ENCODE measurements around the gene CDKN2AIPNL.
"Not testable (repeated sequence)": the region's sequence is repeated elsewhere in the genome, so short reads cannot be mapped to it uniquely, and the experiment has no call there.

The CDKN2AIPNL gene

DNA sequence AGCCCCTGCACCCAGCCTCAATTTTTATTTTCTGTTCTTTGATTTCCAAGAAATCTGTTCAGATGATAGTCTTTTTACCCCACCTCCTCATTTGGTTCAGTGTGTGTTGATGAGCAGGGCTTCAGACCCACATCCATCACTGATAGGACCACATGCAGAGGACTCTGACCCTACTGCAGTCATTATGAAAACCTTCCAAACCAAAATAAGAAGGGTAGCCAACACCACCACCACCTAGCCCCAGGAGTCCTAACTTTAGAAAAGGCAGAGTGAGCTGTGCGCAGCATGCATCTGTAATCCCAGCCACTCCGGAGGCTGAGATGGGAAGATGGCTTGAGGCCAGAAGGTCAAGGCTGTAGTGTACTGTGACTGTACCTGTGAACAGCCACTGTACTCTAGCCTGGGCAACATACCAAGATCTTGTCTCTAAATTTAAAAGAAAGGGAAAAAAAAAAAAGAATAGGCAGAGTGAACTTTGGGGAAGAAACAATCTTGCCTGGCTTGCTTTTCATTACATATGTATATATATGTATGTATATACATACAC, 13.0 kb downstream of the CDKN2AIPNL start:
- DNase-seq (ENCODE audit: low read depth, low spot score) = no peak

DNA sequence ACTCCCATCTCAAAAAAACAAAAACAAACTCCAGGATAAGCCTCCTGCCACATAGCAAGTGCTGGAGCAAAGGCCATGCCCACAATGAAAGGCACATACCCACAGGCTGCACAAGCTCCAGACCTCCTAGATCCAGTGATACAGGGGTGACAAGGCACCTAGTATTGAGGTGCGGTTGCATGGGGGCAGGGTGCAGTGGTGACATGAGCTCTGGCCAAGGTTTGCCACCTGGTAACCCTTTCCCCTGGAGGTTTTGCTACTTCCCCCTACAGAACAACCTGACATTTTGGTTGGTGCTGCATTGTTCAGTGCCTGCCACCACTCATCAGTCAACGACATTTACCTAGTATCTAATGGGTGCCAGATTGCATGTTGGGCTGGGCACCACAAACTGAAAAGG, 14.5 kb downstream of the CDKN2AIPNL start:
- DNase-seq (ENCODE audit: low read depth, low spot score) = no peak

DNA sequence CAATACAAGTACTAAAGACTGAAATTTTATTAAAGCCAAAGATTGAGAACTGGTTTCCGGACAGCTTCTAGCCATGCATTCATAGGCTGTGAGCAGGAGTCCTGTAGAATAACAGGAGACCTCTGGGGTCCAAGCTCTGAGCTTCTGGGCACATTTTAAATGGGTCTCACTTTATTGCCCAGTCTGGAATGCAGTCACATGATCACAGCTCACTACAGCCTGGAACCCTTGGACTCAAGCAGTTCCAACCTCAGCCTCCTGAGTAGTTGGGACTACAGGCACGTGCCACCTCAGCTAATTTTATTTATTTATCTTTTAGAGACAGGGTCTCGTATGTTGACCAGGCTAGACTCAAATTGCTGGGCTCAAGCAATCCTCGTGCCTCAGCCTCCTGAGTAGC, 15.4 kb downstream of the CDKN2AIPNL start:
- peak; percentile 26 for DNase-seq (ENCODE audit: low read depth, low spot score)

DNA sequence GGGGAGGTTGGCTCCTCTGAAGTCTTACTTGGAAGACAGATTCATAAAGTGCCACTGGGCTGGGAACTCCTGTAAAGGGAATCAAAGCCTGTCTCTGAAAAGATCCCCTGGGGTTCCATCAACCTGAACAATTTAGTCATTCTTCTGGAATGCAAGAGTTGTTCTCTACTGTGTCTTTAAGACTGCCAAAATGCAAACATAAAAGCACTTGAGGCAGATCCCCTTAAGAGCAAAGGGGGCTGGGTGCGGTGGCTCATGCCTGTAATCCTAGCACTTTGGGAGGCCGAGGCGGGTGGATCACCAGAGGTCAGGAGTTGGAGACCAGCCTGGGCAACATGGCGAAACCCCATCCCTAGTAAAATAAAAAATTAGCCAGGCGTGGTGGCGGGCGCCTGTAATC, 16.7 kb downstream of the CDKN2AIPNL start:
- DNase-seq (ENCODE audit: low read depth, low spot score) = peak; percentile 49

DNA sequence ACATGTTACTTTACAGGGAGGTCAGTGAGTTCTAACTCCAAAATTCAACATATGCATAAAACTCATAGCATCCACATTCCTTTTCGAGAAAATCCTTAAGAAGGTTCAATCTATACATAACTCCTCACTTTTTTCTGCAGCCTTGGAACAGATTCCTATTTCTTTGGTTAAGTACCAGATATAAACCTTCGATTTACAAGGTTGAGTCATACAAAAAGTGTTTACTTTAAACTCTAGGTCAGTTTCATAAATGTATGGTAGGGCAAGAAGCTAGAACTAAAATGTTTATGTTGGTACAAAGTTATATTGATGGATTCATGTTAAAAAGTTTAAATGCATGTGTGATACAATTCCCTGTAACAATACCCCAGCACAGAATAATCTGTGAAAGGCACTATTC, 19.4 kb downstream of the CDKN2AIPNL start:
- DNase-seq (ENCODE audit: low read depth, low spot score) = no peak

DNA sequence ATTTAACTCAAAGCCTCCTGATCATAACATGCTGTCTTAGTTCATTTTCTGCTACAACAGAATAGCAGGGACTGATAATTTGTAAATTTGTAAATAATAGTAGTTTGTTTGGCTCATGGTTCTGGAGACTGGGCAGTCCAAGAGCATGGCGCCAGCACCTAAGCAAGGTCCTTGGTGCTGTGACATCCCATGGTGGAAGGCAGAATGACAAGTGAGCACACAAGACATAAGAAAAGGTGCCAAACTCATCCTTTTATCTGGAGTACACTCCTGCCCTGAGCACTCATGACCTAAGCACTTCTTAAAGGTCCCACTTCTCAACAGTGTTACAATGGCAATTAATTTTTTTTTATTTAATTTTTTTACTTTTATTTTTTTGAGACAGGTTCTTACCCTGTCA, 24.2 kb downstream of the CDKN2AIPNL start:
- DNase-seq (ENCODE audit: low read depth, low spot score) = no peak

DNA sequence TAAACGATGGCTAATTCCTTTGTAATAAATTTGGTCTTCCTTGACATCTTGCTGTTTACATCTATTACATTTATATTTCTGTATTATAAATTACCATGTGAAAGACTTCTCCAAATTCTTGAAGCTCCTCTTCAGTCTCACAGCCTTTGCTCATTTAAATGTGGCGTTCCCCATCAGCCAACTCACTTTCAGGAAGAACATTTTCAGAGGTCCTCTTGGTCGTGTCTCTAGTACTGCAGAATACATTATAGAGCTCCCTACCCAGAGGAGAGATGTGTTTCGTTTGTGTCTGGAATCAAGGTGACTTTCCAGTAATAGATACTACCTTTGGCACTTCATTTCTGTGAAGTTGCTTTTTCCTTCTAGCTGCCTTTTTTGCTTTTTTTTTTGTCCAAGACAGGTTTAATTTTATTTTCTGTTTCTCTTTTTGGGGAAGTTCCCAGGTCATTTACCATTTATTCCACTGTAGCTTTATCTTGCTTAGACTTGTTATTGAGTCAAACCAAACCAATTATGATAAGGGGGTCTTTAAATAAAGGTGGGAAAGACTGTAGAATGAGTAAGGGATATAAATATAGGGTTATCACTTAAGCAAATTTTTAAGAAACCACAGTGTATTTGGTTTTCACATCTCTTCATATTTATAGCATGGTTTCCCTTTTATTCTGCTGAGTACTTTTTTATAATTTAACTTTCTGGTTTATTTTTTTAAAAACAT, 27.5 kb downstream of the CDKN2AIPNL start:
- DNase-seq (ENCODE audit: low read depth, low spot score) = no peak

DNA sequence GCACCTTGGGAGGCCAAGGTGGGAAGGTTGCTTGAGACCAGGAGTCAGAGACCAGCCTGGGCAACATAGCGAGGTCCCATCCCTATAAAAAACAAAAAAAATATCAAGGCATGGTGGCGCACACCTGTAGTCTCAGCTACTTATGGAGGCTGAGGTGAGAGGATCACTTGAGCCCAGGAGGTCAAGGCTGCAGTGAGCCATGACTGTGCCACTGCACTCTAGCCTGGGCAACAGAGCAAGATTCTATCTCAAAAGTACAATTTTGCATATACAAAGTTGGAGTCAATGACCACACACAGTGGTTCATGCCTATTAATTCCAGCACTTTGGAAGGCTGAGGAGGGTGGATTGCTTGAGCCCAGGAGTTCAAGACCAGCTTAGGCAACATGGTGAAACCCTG, 29.5 kb downstream of the CDKN2AIPNL start:
- DNase-seq (ENCODE audit: low read depth, low spot score) = not testable (repeated sequence)

DNA sequence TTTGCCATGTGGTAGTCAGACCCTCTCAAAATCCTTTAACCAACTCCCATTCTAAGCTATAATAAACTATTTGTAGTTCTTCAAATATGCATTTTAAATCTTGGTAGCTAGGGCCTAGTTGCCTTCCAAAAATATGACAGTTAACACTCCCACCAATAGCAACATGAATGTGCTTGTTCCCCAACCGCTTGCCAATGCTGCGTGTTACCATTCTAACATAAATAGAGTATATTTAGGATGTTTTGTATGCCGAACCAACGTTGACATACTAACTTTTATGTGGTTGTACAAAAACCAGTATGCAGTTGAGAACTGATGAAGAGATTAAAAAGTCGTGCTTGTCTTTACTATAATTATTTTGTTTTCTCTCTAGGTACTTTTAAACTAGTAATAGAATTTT, 31.3 kb downstream of the CDKN2AIPNL start:
- no peak for DNase-seq (ENCODE audit: low read depth, low spot score)

DNA sequence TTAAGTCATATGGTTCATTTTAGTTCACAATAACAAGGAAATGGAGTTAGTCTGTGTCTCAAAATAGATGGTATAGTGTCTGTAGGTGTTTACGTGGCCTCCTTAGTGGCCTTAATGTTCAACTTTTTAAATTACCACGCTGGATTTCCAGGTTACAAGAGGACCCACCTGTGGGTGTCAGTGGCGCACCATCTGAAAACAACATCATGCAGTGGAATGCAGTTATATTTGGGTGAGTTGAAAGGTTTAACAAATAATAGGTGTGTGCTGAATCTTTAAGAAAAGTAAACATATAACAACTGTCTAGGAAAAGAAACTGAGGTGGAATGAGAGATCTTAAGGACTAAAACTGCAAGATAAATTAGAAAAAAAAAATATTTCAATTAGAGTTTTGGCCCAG, 37.4 kb downstream of the CDKN2AIPNL start:
- no peak for DNase-seq (ENCODE audit: low read depth, low spot score)

DNA sequence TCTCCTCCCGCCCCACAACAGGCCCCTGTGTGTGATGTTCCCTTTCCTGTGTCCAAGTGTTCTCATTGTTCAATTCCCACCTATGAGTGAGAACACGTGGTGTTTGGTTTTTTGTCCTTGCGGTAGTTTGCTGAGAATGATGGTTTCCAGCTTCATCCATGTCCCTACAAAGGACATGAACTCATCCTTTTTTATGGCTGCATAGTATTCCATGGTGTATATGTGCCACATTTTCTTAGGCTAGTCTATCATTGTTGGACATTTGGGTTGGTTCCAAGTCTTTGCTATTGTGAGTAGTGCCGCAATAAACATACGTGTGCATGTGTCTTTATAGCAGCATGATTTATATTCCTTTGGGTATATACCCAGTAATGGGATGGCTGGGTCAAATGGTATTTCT, 38.0 kb downstream of the CDKN2AIPNL start:
- not testable (repeated sequence) for DNase-seq (ENCODE audit: low read depth, low spot score)

DNA sequence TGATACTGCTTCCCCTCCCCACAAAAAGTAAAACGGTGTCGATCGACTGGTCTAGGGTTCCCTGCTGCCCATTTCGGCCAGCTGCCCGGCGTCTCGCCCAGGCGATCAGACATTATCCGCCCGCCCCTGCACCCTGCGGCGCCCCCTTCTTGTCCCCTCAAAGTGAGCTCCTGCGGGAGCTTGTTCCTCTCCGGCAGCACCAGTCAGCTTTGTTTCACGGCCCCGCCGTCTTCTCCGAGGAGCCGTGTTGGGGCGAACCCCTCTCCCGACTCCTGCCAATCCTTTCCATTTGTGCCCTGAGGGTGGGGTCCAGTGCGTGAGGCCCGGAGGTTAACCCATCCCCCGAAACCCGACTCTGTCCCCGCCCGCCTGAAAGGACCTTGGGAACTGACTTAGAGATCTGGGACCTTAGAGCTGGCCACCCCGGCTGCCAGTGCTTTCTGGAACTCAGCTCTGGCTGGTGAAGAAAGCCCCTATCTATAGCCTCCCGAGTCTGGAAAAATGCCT, 39.8 kb downstream of the CDKN2AIPNL start:
- DNase-seq (ENCODE audit: low read depth, low spot score) = peak; percentile 82

DNA sequence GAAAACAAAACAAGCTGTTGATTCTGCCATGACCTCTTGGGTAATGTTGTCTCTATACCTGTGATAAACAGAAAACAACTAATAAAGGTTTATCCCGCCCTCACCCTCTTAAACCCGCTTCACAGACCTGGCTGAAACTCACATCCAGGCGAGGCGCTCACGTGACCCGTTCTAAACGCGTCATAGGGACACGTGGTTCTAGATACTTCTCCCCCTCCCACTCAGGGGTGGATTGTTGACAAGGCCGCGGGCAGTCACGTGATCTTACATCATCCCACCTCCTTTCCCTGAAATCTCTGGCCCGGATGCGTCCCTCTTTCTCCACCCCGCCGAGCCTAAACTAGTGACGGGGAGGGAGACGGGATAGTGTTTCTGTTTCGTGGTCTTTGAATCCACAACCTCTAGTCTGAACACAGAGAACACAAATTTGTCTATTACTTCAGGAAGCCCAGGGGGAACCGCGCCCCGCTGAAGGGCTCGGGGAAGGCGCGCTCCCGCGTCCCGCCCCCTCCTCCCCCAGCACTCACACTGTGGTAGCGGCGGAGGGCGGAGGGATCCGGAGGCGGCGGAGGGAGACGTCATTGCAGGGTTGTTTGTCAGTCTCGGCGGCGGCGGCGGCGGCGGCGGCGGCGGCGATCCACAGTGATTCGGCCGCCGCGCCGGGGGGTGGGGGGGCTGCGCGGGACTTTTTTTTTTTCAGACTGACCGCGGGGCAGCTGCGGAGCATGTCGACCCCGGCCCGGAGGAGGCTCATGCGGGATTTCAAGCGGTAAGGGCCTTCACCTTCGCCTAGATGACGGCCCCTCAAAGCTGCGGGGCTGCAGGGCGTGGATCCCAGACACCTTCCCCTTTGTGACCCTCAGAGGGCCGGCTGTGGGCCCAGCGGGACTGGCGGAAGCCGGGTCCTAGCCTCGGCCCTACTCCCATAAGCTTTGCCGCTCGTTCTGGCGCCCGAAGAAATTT, 40.5 kb downstream of the CDKN2AIPNL start, which contains the start of gene UBE2B:
TSS of gene UBE2B (plus strand) at position 699 of the 963 bp plus-strand sequence. CDS start at position 726, 27 bp downstream.
- peak; percentile 99 for DNase-seq (ENCODE audit: low read depth, low spot score)

DNA sequence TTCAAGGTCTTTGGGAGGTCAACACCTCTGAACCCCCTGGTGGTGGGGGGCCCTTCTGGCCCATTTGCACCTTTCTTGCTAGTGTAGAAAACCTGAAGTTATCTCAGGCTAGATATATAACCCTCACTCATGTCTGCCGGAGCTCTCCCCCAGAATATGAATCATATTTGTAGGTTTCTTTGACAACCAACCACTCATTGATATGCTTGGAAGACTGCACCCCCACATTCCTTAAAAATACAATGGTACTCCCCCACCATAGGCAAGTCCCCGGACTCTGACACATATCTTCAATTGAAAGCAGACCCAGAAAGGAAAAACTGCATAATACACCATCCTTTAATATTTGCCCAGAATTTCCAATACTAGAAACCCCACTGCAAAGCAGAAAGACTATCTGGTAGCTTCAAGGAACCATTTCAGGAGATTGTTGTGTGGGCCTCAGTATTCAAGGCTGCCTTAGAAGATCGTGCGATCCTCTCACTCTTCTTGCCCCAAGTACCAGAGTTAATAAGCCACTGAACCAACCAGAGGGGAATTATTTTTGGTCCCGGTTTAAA, 41.3 kb downstream of the CDKN2AIPNL start:
- DNase-seq (ENCODE audit: low read depth, low spot score) = no peak

DNA sequence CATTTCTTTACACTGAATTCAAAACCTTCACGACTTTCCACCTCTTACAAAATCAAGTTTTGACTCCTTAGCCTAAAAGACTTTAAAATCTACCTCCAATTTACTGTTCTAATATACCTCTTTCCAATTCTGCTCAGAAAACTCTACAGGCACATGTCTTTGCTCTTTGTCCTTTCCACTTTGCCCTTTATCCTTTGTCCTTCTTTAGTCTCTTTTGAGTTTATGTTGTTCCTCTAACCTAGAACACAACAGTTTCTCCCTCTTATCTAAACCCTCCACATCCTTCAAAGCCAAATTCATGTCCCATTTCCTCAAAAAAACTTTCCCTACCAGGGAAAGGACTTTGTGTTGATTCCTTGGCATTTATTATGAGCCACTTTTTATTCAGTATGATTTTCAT, 46.1 kb downstream of the CDKN2AIPNL start:
- DNase-seq (ENCODE audit: low read depth, low spot score) = no peak

DNA sequence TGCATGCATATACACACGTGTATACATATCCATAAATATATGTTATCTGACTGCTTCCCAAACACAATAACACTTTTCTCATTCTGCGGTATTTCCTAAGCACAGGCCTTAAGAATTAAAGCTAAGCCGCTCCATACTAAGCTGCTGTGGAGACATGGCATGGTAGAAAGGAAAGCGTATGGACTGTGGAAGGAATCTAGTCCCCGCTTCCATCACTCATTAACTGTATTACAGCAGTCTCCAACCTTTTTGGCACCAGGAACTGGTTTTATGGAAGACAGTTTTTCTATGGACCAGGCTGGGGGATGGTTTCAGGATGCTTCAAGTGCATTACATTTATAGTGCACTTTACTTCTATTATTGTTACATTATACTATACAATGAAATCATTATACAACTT, 56.0 kb downstream of the CDKN2AIPNL start:
- no peak for DNase-seq (ENCODE audit: low read depth, low spot score)
